ENCODE results near the gene ATP6V0A1. TPM values are rescaled to one million over a fixed set of nuclear protein-coding genes. Genes with fewer than 3 reads are reported as not detected.

ATP6V0A1 gene
- total and polyA plus RNA-seq, 2 donors from 2014 or later, result 108 to 110 TPM

DNA sequence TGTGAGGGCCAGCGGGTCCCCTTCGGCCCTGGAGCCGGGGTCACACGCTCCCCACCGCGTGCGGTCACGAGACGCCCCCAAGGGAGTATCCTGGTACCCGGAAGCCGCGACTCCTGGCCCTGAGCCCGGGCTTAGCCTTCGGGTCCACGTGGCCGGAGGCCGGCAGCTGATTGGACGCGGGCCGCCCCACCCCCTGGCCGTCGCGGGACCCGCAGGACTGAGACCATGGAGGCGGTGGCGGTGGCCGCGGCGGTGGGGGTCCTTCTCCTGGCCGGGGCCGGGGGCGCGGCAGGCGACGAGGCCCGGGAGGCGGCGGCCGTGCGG lies 77.3 kb downstream of the ATP6V0A1 start, which contains the start of gene NAGLU:
NAGLU (plus strand) TSS at position 194 of the 324 bp plus-strand sequence; CDS start at position 226, 32 bp downstream.
- H3K4me3 ChIP-seq (ENCODE audit: low read length in 3 of 3), result peak within 1 kb of the TSS; percentile 75 to 93 (median 84)
- H3K9me3 ChIP-seq (ENCODE audit: control insufficient read depth in 2 of 3, insufficient read depth in 1 of 3, low read length in 3 of 3), result no peaks in the 10 kb centered on the region
- intact Hi-C loops (cut with DNase I), result no loop called here
- peak within 1 kb of the TSS; percentile 85 to 98 for H3K27ac ChIP-seq (ENCODE audit: low read depth in 2 of 2, low read length in 2 of 2)
- H3K27me3 ChIP-seq (ENCODE audit: control insufficient read depth, insufficient read depth, low read length), result no peaks in the 10 kb centered on the region
- H3K4me1 ChIP-seq (ENCODE audit: control insufficient read depth in 2 of 3, insufficient read depth in 2 of 3, low read depth in 1 of 3, low read length in 3 of 3), result peaks cover 4 to 21% (median 14%) of the 10 kb centered on the region in 3 donors
- peaks cover 0 to 14% (median 5%) of the 10 kb centered on the region in 3 donors for H3K36me3 ChIP-seq (ENCODE audit: control insufficient read depth in 2 of 3, insufficient read depth in 3 of 3, low read length in 3 of 3)
- TF ChIP-seq CTCF (IDR thresholded peaks at IDR 0.05; ENCODE audit: borderline replicate concordance, extremely low read depth, insufficient read depth), result no peak
- H3K9ac ChIP-seq (ENCODE audit: low read length in 3 of 3), result peak within 1 kb of the TSS; percentile 63 to 89 (median 66)
- FAIRE-seq (no peak), DNase-seq (peak; percentile 89 to 99 (median 92))

DNA sequence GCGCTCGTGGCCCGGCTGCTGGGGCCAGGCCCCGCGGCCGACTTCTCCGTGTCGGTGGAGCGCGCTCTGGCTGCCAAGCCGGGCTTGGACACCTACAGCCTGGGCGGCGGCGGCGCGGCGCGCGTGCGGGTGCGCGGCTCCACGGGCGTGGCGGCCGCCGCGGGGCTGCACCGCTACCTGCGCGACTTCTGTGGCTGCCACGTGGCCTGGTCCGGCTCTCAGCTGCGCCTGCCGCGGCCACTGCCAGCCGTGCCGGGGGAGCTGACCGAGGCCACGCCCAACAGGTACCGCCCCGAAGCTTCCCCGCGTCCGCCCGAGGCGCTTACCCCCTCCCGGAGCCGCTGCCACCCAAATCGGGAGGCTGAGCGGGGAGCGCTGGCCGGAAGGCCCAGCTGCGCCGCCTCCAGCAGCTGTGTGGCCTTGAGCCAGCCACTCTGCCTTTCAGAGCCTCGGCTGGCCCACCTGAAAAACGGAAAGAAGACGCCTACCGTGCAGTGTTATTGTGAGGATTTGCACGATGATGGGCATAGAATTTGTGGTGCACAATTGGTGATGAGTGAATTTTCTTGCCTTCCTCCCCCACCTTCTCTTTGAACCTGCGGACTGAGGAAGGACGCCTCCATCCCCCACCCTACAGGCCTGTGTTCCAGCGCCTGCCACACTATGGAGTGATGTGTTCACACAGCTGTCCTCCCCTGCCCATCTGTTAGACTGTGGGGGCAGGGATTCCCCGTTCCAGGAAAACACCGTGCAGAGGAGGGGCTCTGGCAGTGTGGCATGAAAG lies 77.9 kb downstream of the ATP6V0A1 start:
- intact Hi-C loops (cut with DNase I), result no loop called here

DNA sequence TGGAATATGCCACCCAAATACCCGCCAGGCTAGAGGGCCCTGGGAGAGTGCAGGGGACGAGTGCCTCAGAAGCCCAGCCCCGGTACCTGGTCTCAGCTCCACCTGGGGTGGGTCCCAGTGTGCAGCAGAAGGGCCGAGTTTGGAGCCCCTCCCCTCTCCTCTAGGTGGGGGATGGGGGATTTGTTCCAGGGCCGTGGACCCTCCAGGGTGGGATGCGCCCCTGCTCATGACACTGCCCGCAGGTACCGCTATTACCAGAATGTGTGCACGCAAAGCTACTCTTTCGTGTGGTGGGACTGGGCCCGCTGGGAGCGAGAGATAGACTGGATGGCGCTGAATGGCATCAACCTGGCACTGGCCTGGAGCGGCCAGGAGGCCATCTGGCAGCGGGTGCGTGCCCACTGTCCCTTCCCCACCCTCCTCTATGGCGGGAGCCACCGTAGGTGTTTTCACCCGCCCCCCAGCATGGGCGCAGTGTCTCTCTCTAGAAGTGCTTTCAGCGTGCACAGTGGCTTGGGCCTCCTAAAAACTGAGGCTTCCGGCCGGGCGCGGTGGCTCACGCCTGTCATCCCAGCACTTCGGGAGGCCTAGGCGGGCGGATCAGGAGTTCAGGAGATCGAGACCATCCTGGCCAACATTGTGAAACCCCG lies 78.6 kb downstream of the ATP6V0A1 start:
- peaks cover 0 to 19% (median 8%) of the 10 kb centered on the region in 3 donors for H3K36me3 ChIP-seq (ENCODE audit: control insufficient read depth in 2 of 3, insufficient read depth in 3 of 3, low read length in 3 of 3)
- peak overlapping the region; percentile 75 to 93 (median 84) for H3K4me3 ChIP-seq (ENCODE audit: low read length in 3 of 3)
- peaks cover 4 to 16% (median 14%) of the 10 kb centered on the region in 3 donors for H3K4me1 ChIP-seq (ENCODE audit: control insufficient read depth in 2 of 3, insufficient read depth in 2 of 3, low read depth in 1 of 3, low read length in 3 of 3)
- peak in 2 of 5 donors; percentile 73 to 79 for DNase-seq
- no peaks in the 10 kb centered on the region for H3K27me3 ChIP-seq (ENCODE audit: control insufficient read depth, insufficient read depth, low read length)
- no peak for FAIRE-seq
- no peak for TF ChIP-seq CTCF (IDR thresholded peaks at IDR 0.05; ENCODE audit: borderline replicate concordance, extremely low read depth, insufficient read depth)
- H3K9me3 ChIP-seq (ENCODE audit: control insufficient read depth in 2 of 3, insufficient read depth in 1 of 3, low read length in 3 of 3), result no peaks in the 10 kb centered on the region
- peak overlapping the region in 2 of 3 donors; percentile 63 to 89 for H3K9ac ChIP-seq (ENCODE audit: low read length in 3 of 3)
- H3K27ac ChIP-seq (ENCODE audit: low read depth in 2 of 2, low read length in 2 of 2), result peak overlapping the region in 1 of 2 donors; percentile 98
- intact Hi-C loops (cut with DNase I), result no loop called here

More for the DNA sequence above, 77.9 kb downstream of the ATP6V0A1 start:
- peak overlapping the region; percentile 67 to 98 for H3K27ac ChIP-seq (ENCODE audit: low read depth in 2 of 2, low read length in 2 of 2)
- H3K36me3 ChIP-seq (ENCODE audit: control insufficient read depth in 2 of 3, insufficient read depth in 3 of 3, low read length in 3 of 3), result peaks cover 0 to 19% (median 8%) of the 10 kb centered on the region in 3 donors
- no peaks in the 10 kb centered on the region for H3K9me3 ChIP-seq (ENCODE audit: control insufficient read depth in 2 of 3, insufficient read depth in 1 of 3, low read length in 3 of 3)
- H3K9ac ChIP-seq (ENCODE audit: low read length in 3 of 3), result peak overlapping the region; percentile 63 to 89 (median 66)
- peaks cover 4 to 17% (median 14%) of the 10 kb centered on the region in 3 donors for H3K4me1 ChIP-seq (ENCODE audit: control insufficient read depth in 2 of 3, insufficient read depth in 2 of 3, low read depth in 1 of 3, low read length in 3 of 3)
- H3K27me3 ChIP-seq (ENCODE audit: control insufficient read depth, insufficient read depth, low read length), result no peaks in the 10 kb centered on the region
- no peak for FAIRE-seq
- H3K4me3 ChIP-seq (ENCODE audit: low read length in 3 of 3), result peak overlapping the region; percentile 75 to 93 (median 84)
- TF ChIP-seq CTCF (IDR thresholded peaks at IDR 0.05; ENCODE audit: borderline replicate concordance, extremely low read depth, insufficient read depth), result no peak
- peak; percentile 76 to 95 (median 86) for DNase-seq

Data from kidney (tissue), 14 donors.